Measurements from ENCODE around the gene KLHL41.
"Not testable (repeated sequence)": the region's sequence is repeated elsewhere in the genome, so short reads cannot be mapped to it uniquely, and the experiment has no call there.

KLHL41 gene

GRCh38 chr2:169573160-169573973 lies 63.9 kb downstream of the KLHL41 start, which contains the start of gene FASTKD1:
Gene FASTKD1 (minus strand): TSS chr2:169573865. CDS start chr2:169572029, 1,836 bp downstream.
- peak within 1 kb of the TSS; percentile 97 for H3K4me3 ChIP-seq (ENCODE audit: low read length)
- no peak for TF ChIP-seq ZNF274 (IDR thresholded peaks at IDR 0.05; ENCODE audit: low read depth, low read length)

DNA sequence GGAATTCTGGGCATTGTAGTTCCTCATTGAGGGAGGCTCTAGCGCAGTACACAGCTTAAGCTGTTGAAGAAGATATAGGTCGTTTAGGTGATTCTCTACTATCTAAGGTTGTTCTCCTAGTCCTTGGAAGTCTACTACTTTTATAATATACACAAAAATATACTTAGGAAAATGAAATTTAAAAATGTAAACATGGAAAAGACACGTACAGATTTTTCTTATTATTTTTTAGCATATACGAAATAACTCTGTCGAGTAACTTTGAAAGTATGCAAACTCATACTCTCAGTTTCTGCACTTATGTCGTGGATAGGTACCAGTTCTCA lies 64.4 kb downstream of the KLHL41 start:
- TF ChIP-seq ZNF274 (IDR thresholded peaks at IDR 0.05; ENCODE audit: low read depth, low read length): no peak
- no peak overlapping the region; the same call in 1 of the 2 replicates for H3K4me3 ChIP-seq (ENCODE audit: low read length)

DNA sequence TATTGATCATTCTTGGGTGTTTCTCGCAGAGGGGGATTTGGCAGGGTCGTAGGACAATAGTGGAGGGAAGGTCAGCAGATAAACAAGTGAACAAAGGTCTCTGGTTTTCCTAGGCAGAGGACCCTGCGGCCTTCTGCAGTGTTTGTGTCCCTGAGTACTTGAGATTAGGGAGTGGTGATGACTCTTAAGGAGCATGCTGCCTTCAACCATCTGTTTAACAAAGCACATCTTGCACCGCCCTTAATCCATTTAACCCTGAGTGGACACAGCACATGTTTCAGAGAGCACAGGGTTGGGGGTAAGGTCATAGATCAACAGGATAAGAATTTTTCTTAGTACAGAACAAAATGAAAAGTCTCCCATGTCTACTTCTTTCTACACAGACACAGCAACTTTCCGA lies 65.0 kb downstream of the KLHL41 start:
- H3K4me3 ChIP-seq (ENCODE audit: low read length): not testable (repeated sequence)

DNA sequence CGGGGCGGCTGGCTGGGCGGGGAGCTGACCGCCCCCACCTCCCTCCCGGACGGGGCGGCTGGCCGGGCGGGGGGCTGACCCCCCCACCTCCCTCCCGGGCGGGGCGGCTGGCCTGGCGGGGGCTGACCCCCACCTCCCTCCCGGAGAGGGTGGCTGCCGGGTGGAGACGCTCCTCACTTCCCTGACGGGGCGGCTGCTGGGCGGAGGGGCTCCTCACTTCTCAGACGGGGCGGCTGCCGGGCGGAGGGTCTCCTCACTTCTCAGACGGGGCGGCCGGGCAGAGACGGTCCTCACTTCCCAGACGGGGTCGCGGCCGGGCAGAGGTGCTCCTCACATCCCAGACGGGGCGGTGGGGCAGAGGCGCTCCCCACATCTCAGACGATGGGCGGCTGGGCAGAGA lies 65.8 kb downstream of the KLHL41 start:
- H3K4me3 ChIP-seq (ENCODE audit: low read length): not testable (repeated sequence)
